ENCODE data around the gene CCDC80.
"Not testable (repeated sequence)": the region's sequence is repeated elsewhere in the genome, so short reads cannot be mapped to it uniquely, and the experiment has no call there.

The CCDC80 gene

DNA sequence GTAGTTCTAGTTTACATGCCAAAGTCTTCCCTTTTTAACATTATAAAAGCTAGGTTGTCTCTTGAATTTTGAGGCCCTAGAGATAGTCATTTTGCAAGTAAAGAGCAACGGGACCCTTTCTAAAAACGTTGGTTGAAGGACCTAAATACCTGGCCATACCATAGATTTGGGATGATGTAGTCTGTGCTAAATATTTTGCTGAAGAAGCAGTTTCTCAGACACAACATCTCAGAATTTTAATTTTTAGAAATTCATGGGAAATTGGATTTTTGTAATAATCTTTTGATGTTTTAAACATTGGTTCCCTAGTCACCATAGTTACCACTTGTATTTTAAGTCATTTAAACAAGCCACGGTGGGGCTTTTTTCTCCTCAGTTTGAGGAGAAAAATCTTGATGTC lies 57.8 kb downstream of the CCDC80 start:
- DNase-seq (ENCODE audit: low spot score), result no peak

DNA sequence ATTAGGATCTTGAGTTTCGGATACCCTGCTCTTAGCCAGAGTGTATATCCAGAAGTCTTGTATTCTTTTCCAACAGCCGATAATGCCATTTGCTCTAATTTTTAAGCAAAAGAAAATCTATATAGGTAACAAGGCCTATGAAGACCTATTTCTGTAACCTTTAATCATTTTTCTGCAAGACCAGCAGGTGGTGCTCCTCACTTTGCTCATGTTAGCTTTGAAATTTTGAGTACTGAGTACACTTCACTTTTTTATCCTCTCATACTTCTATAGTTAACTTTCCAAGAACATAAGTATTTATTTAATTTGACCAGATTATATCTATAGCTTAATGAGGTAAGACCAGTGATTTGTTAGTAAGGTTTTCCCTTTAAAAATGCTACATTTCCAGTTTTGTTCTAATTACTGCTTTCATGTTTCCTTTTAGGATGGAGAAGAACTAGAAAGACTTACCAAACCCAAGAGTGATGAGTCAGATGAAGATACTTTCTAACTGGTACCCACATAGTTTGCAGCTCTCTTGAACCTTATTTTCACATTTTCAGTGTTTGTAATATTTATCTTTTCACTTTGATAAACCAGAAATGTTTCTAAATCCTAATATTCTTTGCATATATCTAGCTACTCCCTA lies 58.6 kb downstream of the CCDC80 start:
- DNase-seq (ENCODE audit: low spot score), result peak; percentile 44

DNA sequence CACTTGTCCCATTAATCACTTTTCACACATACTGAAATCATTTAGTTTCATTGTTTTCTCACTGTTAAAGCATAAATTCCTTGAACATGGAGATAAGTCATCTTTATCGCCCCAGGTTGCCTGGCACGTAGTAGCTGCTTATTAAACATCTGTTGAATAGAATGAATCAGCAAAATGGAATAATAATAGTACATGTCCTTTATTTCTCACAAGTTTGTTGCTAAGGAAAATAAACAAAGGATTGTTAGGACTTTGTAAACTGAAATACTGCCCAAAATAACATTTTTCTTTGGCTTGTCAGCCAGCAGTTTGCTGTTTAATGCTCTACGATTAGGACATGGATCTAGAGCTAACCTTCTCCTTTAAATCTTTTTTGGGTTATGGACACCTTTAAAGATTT lies 61.2 kb downstream of the CCDC80 start:
- DNase-seq (ENCODE audit: low spot score), result no peak

DNA sequence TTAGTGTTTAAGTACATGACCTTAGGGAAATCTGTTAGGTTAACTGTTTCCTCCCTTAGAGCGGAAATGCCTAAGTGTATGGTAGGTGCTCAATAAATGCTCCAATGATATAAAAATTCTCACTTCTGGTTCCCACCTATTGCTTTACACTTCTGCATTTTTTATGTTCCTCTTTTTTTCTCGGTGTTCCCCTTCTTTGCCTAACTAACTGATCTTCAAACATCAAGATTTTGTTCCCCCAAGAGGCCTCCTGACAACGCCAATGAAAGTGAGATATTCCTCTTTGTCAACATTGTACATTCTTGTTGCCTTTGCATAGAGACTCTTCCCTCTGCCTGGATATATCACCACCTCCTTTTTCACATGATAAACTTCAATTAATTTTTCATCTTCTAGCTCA lies 61.7 kb downstream of the CCDC80 start:
- peak; percentile 30 for DNase-seq (ENCODE audit: low spot score)

DNA sequence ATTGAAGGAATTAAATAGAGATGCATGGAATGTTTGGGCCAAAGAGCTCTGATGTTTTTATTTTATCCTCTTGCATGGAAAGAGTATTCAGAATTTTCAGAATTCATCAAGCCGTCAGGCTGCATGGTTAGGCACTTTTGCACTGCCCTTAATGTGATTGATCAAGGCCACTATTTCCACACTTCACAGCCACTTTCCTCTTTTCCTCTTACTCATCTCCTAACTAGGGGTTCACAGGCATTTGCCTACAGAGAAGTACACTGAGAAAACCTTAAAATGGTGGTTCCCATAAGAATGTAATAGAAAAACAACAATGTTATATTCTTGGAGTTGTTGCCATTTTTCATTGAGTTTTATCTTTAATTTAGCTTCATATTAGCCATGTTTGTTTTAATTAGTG lies 68.2 kb downstream of the CCDC80 start:
- no peak for DNase-seq (ENCODE audit: low spot score)

DNA sequence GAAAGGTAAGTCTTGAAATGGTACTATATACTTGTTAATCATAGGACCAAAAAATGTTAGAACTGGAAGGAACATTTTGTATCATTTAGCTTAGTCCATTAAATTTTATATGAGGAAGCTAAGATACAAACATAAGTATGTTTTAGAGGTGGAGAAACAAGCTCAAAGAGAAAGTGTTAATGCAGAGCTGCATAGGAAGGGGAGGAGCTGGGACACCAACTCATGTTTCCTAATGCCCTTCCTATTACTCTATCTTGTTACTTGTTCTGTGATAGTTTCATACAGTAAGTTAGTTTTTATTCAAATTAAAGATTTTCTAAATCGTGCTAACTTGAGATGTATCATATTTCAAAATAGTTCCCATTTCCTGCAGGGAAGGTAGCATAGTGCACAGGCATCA lies 71.7 kb downstream of the CCDC80 start:
- no peak for DNase-seq (ENCODE audit: low spot score)

DNA sequence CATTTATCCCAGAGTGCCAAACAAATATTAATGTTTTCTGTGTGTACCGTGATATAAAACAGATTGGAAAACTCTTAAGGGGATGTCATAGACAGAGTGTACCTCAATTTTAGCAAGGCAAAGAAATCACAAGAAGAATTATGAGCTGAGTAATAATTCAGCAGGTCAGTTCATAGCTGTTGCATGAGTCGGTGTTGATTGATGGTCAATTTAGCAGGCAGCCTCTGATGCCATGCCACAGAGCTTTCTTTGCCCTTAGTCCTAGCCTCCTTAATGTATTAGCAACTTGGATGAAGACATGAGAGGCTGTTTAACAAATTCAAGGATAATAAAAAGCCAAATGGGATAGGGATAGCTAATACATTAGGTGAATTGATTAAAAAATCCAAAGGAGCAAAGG lies 72.3 kb downstream of the CCDC80 start:
- no peak for DNase-seq (ENCODE audit: low spot score)

DNA sequence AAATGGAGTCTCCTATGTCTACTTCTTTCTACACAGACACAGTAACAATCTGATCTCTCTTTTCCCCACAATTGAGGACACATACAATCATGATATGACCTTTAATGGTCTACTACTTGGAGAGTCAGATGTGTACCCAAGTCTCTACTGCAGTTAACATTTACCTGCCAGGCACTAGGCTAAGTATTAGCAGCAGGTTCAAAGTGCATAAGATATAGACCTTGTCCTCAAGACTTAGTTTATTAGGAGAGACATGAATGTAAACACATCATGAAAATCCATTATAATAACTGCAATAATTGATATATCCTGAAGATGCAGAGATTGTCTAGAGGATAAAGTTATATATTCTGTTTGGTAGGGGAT lies 76.0 kb downstream of the CCDC80 start:
- no peak for DNase-seq (ENCODE audit: low spot score)

DNA sequence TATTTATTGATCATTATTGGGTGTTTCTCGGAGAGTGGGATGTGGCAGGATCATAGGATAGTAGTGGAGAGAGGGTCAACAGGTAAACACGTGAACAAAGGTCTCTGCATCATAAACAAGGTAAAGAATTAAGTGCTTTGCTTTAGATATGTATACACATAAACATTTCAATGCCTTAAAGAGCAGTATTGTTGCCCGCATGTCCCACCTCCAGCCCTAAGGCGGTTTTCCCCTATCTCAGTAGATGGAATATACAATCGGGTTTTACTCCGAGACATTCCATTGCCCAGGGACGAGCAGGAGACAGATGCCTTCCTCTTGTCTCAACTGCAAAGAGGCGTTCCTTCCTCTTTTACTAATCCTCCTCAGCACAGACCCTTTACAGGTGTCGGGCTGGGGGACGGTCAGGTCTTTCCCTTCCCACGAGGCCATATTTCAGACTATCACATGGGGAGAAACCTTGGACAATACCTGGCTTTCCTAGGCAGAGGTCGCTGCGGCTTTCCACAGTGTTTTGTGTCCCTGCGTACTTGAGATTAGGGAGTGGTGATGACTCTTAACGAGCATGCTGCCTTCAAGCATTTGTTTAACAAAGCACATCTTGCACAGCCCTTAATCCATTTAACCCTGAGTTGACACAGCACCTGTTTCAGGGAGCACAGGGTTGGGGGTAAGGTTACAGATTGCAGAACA lies 76.5 kb downstream of the CCDC80 start:
- not testable (repeated sequence) for DNase-seq (ENCODE audit: low spot score)

DNA sequence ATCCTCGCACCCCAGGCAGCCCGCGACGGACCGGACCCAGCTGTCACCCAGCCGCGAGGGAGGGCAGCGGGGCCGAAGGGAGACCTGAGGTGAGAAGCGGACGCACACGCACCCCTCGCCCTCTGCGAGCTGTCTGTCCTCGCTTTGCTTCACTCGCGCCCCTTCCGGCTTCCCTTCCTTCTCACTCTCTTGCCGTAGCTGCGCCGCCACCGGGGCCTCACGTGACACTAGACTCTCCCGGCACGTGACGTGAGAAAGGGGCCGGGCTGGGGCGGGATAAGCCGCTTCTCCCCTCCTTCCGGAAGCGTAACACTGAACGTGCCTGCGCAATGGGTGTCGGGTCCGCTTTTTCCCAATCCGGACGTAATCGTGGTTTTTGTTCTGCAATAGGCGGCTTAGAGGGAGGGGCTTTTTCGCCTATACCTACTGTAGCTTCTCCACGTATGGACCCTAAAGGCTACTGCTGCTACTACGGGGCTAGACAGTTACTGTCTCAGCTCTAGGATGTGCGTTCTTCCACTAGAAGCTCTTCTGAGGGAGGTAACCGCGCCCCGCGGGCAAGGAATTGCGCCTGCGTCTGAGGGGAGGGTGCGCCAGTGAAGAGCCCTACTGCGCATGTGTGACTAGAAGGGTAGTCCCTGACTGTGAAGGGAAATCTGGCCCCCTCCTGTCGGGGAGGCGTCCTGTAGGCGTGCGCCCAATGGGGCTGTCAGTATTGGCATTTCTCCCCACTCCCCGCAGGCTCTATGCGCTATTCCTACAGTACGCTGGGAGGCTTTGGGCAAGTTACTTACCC lies 79.0 kb downstream of the CCDC80 start, which contains the start of the genes ATG3 and SLC35A5:
TSS of gene ATG3 (minus strand) at position 229 of the 796 bp plus-strand sequence. CDS start 434 bp downstream, outside the sequence.
TSS of gene SLC35A5 (plus strand) at position 312 of the 796 bp plus-strand sequence. CDS start 1,359 bp downstream, outside the sequence.
- peak; percentile 99 for DNase-seq (ENCODE audit: low spot score)

DNA sequence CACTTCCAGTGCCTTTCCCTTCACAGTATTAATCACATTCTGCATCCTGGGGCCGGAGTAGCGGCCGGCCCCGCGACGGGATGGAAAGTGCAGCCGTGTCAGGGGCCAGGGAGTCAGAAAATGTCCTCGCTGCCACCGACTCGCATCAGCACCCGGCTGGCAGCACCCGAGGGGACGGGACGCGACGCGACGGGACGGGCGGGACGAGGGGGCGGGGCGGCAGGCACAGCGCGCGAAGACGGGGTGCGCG lies 79.5 kb downstream of the CCDC80 start:
- no peak for DNase-seq (ENCODE audit: low spot score)

DNA sequence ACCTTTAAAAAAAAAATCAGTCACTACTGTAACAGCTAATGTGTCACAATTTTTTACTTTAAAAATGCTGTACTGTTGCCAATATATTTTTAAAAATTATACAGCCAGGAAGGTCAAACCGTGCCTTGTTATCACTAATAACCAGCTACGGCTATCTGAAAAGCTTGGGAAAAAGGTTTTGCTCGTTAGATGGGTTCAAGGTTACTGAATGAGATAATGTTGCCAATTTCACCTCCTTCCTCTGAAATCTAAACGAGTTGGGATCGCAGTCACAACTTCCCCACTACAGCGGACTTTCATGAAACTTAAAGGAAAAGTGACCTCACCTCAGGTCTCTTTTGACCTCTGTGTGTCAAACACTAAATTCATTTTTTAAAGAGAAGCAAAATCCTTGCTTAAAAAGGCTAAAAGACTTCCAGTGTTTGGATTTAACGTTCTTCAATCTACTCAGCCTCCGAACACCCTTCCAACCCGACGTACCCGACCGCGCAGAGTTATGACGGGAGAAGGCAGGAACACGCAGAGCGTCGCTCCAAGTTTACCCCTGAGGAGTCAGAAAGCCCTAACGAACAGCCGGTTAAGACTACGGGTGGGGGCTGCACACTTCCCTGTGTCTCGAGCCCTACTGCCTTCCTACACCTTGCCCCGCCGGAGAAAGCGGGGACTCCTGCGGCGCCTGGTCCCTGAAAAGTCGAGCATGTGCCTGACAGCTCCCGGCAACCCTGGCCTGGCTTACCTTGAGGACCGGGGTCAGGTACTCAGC lies 80.0 kb downstream of the CCDC80 start:
- DNase-seq (ENCODE audit: low spot score), result peak; percentile 58

DNA sequence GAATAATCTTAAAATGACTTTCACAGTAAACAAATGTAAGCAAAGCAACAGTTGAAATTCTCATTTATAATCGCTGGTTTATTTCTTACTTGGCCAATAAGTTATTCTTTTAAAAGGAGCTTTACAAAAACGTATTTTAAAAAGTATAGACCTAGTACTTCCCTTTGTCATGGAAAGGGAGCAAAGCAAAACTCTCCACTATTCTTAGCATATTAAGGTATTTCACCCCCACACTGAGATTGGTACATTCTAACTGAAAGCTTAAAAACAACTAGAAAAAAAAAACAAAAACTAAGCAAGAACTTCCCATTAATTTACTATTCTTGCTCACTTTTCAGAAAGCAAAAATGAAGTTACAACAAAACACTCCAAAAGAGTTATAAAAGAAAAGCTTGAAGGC lies 80.6 kb downstream of the CCDC80 start:
- no peak for DNase-seq (ENCODE audit: low spot score)

DNA sequence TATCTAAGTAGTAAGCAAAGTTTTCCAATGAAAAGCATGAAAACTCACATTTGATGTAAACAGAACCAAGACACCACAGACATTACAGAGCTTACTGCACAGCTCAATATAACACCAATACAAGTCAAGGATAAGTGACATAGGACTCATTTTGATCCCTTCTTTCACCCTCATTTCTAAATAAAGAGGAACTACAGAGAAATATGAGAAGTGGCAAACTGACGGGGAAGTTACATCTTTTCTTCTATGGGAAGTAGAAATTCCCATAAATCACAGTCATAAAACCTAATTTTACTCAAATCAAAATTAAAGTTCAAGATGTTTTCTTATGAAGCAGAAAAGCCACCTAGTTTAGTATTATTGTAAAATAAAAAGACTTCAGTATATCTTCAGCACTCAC lies 83.0 kb downstream of the CCDC80 start:
- no peak for DNase-seq (ENCODE audit: low spot score)

DNA sequence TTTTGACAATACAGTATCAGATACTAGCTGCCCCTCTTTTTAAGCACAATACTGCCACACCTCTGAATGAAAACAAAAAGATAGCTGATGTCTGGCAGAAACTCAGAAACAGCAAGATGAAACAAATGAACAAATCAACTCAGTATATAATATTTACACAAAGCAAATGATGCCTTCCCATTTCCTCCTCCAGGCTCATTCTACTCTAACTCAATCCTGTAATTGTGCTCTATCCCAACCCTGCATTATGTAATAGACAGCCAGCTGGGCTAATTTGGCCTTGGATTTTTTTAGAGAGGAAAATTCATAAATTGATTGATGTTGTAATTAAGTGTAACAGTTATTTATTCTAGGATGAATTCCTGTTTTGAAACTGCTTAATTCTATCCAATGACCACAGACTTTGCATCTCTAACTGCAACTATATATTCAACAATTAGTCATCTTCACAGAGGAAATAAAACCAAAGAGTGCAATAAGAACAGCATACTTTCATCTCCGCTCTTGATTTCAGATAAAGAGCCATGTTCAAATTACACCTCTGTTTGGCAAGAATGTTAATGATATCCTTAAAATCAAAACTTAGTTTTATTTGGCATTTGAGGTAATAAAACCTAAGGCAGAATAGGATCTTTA lies 85.3 kb downstream of the CCDC80 start:
- DNase-seq (ENCODE audit: low spot score), result peak; percentile 50

DNA sequence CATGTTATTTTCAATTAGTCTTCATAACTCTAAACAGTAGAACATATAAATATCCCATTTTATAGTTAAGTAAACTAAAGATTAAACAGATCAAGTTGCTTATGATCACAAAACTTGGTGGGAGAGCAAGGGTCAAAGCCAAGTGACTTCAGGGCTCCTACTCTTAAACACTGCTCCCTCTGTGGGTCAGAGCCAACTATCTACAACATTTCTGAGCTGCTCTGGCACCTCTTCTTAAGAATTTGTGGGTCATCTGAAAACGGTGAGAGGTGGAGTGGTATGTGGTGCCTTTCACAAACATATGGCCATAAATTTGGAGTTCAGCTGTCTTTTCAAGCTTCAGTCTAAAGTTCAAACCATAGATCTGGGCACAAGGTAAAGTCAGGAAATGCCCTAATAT lies 90.1 kb downstream of the CCDC80 start:
- no peak for DNase-seq (ENCODE audit: low spot score)

Measured in pons (tissue), 1 donor.